ENCODE data around the gene KLHL6.

DNA sequence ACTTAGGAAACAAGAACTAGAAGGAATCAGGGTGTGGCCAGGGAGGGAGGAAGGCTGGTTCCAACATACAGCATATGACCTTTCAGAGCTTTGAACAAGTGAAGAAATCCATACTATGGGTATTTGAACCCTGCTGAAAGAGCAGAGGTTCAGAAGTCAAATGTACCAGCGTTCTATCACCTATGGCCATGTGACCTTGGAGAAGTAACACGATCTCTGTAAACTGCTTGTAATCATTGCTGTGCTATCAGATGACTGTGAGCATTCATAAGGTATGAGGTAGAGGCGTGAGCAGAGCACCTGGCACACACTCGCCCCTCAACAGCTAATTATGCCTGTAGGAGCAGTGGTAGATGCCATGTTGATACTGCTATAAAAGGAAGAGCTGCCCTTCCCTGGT, 55.2 kb downstream of the KLHL6 start:
- TF ChIP-seq CTCF (IDR thresholded peaks at IDR 0.05) (no peak), POLR2A (IDR thresholded peaks at IDR 0.05) (no peak), POLR2AphosphoS5 (IDR thresholded peaks at IDR 0.05) (no peak)
